PC-3 (cell line): ENCODE results near the gene PRKN.

ENCODE experiments used
- EZH2phosphoT487 ChIP-seq: fragments of 300-600 bp; sonication (generic); IDR thresholded peaks from 2 replicates; pipeline ENCODE4 v1.6.1; 2018; ENCODE audit warnings: mild to moderate bottlenecking, antibody characterized with exemption, low read length, borderline replicate concordance
- TF ChIP-seq, protein P1 (sequence below): fragments of 300-600 bp; sonication (generic); conservative IDR thresholded peaks from 2 replicates; pipeline ENCODE4 v1.5.1; 2017; ENCODE audit warnings: antibody characterized with exemption, low read depth, mild to moderate bottlenecking, low read length

DNA sequence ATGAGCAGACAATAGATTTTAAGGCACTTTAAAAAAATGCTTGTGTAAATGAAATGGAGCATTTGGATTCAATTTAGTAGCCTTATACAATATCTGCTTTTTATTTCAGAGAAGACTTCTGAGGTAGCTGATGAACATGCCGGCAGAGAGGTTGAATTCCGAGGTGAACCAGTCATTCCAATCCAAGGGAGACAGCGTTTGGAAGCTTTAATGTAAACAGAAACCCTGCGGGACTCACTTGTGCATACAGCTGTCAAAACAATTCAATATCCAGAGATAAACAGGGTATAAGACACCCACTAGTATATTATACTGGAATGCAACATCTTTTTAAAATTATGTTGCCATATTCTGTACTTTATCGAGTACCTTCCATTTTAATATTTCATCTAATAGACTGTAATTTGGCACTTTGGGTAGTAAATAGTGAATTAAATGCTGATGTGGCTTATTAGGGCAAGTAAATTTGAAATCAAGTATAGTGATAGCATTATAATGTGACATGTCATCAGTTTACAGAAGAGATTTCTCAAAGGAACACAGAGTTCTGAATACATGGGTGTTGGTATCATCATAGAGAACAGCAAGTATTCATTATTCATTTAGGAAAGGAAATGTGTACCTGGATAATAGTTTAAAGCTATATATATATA lies 347.7 kb downstream of the PRKN start:
- TF ChIP-seq, protein P1, sequence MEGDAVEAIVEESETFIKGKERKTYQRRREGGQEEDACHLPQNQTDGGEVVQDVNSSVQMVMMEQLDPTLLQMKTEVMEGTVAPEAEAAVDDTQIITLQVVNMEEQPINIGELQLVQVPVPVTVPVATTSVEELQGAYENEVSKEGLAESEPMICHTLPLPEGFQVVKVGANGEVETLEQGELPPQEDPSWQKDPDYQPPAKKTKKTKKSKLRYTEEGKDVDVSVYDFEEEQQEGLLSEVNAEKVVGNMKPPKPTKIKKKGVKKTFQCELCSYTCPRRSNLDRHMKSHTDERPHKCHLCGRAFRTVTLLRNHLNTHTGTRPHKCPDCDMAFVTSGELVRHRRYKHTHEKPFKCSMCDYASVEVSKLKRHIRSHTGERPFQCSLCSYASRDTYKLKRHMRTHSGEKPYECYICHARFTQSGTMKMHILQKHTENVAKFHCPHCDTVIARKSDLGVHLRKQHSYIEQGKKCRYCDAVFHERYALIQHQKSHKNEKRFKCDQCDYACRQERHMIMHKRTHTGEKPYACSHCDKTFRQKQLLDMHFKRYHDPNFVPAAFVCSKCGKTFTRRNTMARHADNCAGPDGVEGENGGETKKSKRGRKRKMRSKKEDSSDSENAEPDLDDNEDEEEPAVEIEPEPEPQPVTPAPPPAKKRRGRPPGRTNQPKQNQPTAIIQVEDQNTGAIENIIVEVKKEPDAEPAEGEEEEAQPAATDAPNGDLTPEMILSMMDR: no peak
- no peak for TF ChIP-seq EZH2phosphoT487
